Measurements from ENCODE around the gene WBP1.

WBP1 gene

GRCh38 chr2:74507926-74508520 lies 49.8 kb downstream of the WBP1 start:
- TF ChIP-seq TAF1 (IDR thresholded peaks at IDR 0.05; ENCODE audit: low read depth) (no peak), ZBTB7A (IDR thresholded peaks at IDR 0.05; ENCODE audit: low read depth) (peak; percentile 95)

DNA sequence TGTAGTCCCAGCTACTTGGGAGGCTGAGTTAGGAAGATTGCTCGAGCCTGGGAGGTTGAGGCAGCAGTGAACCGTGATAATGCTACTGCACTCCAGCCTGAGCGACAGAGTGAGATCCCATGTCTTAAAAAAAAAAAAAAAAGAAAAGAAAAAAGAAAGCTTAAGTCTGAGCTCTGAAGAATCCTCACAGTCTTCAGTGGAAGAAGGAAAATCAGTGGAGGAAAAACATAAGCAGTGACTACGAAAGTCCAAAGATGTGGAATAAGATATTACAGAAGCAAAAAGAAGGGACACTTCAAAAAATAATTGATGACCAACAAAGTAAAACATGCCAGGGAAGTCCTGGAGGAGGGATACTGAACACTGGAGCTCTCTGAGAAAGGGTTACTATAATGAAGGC lies 52.0 kb downstream of the WBP1 start:
- TF ChIP-seq CREB1 (IDR thresholded peaks at IDR 0.05; ENCODE audit: low read depth) (no peak), EGR1 (IDR thresholded peaks at IDR 0.05) (no peak)
